ENCODE measurements around the gene SHISA7. TPM values are rescaled to one million over a fixed set of nuclear protein-coding genes. Genes with fewer than 3 reads are reported as not detected.

Gene SHISA7
- total RNA-seq, 1 experiment from 2014 or later = not detected

DNA sequence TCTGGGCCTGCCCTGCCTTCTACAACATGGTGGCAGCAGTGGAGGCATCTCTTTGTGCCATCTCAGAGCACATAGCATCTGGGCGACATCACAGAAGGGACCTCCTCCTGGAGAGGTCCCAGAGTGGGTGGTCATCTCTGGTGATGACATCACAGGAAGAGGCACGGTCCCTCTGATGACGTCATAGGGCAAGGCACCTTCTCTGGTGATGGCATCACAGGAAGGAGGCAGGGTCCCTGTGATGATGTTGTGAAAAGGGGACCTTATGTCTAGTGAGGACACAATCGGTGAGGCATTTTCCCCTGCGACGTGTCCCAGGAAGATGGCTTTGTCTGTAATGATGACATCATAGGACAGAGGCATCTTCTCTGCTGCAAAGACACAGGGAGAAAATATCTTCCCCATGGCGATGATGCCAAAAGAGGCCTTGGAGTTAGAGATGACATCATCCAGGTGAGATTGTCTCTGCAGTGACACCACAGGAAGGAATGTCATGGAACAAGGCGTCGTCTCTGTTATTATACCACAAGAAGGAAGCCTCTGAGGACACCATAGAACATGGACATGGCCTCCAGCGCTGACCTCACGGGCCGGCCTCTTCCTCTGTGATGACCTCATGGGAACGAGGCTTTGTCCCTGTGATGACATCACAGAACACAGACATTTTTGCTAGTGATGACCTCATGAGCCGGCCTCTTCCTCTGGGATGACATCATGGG, 10.7 kb downstream of the SHISA7 start:
- no peaks in the 10 kb centered on the region for H4K20me1 ChIP-seq (ENCODE audit: low read length)
- ChIA-PET POLR2A (ENCODE audit: unreplicated experiment) (no interaction called here), CTCF (no interaction called here)
- no peaks in the 10 kb centered on the region for H3K36me3 ChIP-seq (ENCODE audit: low read depth, low read length)
- intact Hi-C loops (cut with micrococcal nuclease) = no loop called here
- ATAC-seq = no peak
- no peak overlapping the region for H3K9ac ChIP-seq (ENCODE audit: low read length)
- no peak overlapping the region for H2AFZ ChIP-seq (ENCODE audit: low read length)
- H3K27ac ChIP-seq (ENCODE audit: low read length) = no peak overlapping the region
- no peaks in the 10 kb centered on the region for H3K9me3 ChIP-seq (ENCODE audit: low read length)
- H3K4me2 ChIP-seq (ENCODE audit: low read length) = no peak overlapping the region
- H3K27me3 ChIP-seq (ENCODE audit: low read length) = no peaks in the 10 kb centered on the region
- BruUV-seq (replicated peaks) = no TSS peak
- H3K4me3 ChIP-seq (ENCODE audit: low read length) = no peak overlapping the region
- no peaks in the 10 kb centered on the region for H3F3A ChIP-seq (ENCODE audit: low read length, unreplicated experiment)
- H3K4me1 ChIP-seq (ENCODE audit: insufficient read depth, low read length) = no peaks in the 10 kb centered on the region
- no peak for DNase-seq
- no peaks in the 10 kb centered on the region for H3K79me2 ChIP-seq (ENCODE audit: low read length)
- TF ChIP-seq, protein P1, sequence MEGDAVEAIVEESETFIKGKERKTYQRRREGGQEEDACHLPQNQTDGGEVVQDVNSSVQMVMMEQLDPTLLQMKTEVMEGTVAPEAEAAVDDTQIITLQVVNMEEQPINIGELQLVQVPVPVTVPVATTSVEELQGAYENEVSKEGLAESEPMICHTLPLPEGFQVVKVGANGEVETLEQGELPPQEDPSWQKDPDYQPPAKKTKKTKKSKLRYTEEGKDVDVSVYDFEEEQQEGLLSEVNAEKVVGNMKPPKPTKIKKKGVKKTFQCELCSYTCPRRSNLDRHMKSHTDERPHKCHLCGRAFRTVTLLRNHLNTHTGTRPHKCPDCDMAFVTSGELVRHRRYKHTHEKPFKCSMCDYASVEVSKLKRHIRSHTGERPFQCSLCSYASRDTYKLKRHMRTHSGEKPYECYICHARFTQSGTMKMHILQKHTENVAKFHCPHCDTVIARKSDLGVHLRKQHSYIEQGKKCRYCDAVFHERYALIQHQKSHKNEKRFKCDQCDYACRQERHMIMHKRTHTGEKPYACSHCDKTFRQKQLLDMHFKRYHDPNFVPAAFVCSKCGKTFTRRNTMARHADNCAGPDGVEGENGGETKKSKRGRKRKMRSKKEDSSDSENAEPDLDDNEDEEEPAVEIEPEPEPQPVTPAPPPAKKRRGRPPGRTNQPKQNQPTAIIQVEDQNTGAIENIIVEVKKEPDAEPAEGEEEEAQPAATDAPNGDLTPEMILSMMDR (conservative IDR thresholded peaks at IDR 0.05; ENCODE audit: low read depth, low read length) = no peak
- no peak for TF ChIP-seq EZH2 (IDR thresholded peaks at IDR 0.05; ENCODE audit: low read length, unreplicated experiment)
- H3K9me2 ChIP-seq (replicated peaks; ENCODE audit: low read length) = no peaks in the 10 kb centered on the region

DNA sequence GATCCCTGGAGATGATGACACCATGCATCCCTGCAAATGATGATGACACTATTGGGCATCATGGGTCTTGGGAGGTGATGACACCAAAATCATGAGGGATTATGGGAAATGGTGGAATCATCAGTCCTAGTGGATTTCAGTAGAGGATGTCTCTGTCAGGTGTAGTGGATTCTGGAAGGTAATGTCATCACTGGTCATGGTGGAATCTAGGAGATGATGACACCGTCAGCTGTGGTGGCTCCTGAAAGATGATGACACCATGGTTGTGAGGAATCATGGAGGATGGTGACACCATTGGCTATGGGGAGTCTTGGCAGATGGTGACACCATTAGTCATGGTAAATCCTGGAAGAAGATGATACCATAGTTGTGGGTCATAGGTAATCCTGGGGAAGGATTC, 11.9 kb downstream of the SHISA7 start:
- no peak overlapping the region for H2AFZ ChIP-seq (ENCODE audit: low read length)
- no peak overlapping the region for H3K4me3 ChIP-seq (ENCODE audit: low read length)
- TF ChIP-seq EZH2 (IDR thresholded peaks at IDR 0.05; ENCODE audit: low read length, unreplicated experiment) (no peak), EZH2phosphoT487 (IDR thresholded peaks at IDR 0.05; ENCODE audit: borderline replicate concordance, low read length) (no peak)
- TF ChIP-seq, protein P1 (conservative IDR thresholded peaks at IDR 0.05; ENCODE audit: low read depth, low read length) = no peak
- no TSS peak for BruUV-seq (replicated peaks)
- H3F3A ChIP-seq (ENCODE audit: low read length, unreplicated experiment) = no peaks in the 10 kb centered on the region
- no peak overlapping the region for H3K9ac ChIP-seq (ENCODE audit: low read length)
- H3K27me3 ChIP-seq (ENCODE audit: low read length) = 0 out of 2 replicates have a peak, but pooled peaks cover 2% of the 10 kb centered on the region
- no peak overlapping the region for H3K27ac ChIP-seq (ENCODE audit: low read length)
- H4K20me1 ChIP-seq (ENCODE audit: low read length) = no peaks in the 10 kb centered on the region
- intact Hi-C loops (cut with micrococcal nuclease) = no loop called here
- no peak for ATAC-seq
- H3K4me2 ChIP-seq (ENCODE audit: low read length) = no peak overlapping the region
- H3K79me2 ChIP-seq (ENCODE audit: low read length) = no peaks in the 10 kb centered on the region
- CTCF ChIA-PET = no interaction called here
- H3K36me3 ChIP-seq (ENCODE audit: low read depth, low read length) = no peaks in the 10 kb centered on the region
- no peak for DNase-seq
- H3K9me3 ChIP-seq (ENCODE audit: low read length) = no peaks in the 10 kb centered on the region
- POLR2A ChIA-PET (ENCODE audit: unreplicated experiment) = no interaction called here
- H3K4me1 ChIP-seq (ENCODE audit: insufficient read depth, low read length) = no peaks in the 10 kb centered on the region
- no peaks in the 10 kb centered on the region for H3K9me2 ChIP-seq (replicated peaks; ENCODE audit: low read length)

DNA sequence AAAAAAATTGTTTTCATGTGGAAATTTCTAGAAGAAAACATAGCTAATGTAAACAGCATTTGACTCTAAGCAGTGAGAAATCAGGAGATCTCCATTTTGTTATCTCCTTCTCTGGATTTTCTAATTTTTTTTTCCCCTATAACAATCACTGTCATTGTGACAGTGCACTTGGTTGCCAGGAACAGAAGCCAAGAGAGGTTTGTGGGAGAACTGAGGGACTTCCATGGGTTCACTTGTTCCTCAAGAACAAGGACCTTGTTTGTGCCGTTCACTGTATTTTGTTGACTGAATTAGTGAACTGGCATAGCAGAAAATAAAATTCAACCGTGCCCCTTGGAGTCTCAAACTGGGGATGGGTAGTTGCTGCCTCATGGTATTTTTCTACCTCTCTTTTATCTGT, 17.1 kb downstream of the SHISA7 start:
- POLR2A ChIA-PET (ENCODE audit: unreplicated experiment) = interaction anchor here (0.6 kb wide), 1 partner anchor 18 kb away, joined by 4 read pairs; the partner anchor contains the start of gene UBE2S
- no peak for ATAC-seq

More for the DNA sequence above, 17.1 kb downstream of the SHISA7 start:
- Histone ChIP-seq H3K9ac (ENCODE audit: low read length) (no peak overlapping the region), H3K4me3 (ENCODE audit: low read length) (no peak overlapping the region), H3K27ac (ENCODE audit: low read length) (no peak overlapping the region), H3K79me2 (ENCODE audit: low read length) (no peaks in the 10 kb centered on the region), H3K9me3 (ENCODE audit: low read length) (no peaks in the 10 kb centered on the region), H3K27me3 (ENCODE audit: low read length) (peaks cover 18% of the 10 kb centered on the region; the same call in 1 of the 2 replicates), H3K36me3 (ENCODE audit: low read depth, low read length) (no peaks in the 10 kb centered on the region), H3K4me2 (ENCODE audit: low read length) (no peak overlapping the region), H4K20me1 (ENCODE audit: low read length) (no peaks in the 10 kb centered on the region), H2AFZ (ENCODE audit: low read length) (no peak overlapping the region), H3F3A (ENCODE audit: low read length, unreplicated experiment) (no peaks in the 10 kb centered on the region), H3K4me1 (ENCODE audit: insufficient read depth, low read length) (no peaks in the 10 kb centered on the region), H3K9me2 (replicated peaks; ENCODE audit: low read length) (no peaks in the 10 kb centered on the region)
- BruUV-seq (replicated peaks) = no TSS peak
- TF ChIP-seq EZH2 (IDR thresholded peaks at IDR 0.05; ENCODE audit: low read length, unreplicated experiment) = no peak
- TF ChIP-seq EZH2phosphoT487 (IDR thresholded peaks at IDR 0.05; ENCODE audit: borderline replicate concordance, low read length) = no peak
- TF ChIP-seq, protein P1 (conservative IDR thresholded peaks at IDR 0.05; ENCODE audit: low read depth, low read length) = no peak
- CTCF ChIA-PET = no interaction called here
- intact Hi-C loops (cut with micrococcal nuclease) = no loop called here
- DNase-seq = no peak
